Measurements from ENCODE around the gene RUNX2.

DNA sequence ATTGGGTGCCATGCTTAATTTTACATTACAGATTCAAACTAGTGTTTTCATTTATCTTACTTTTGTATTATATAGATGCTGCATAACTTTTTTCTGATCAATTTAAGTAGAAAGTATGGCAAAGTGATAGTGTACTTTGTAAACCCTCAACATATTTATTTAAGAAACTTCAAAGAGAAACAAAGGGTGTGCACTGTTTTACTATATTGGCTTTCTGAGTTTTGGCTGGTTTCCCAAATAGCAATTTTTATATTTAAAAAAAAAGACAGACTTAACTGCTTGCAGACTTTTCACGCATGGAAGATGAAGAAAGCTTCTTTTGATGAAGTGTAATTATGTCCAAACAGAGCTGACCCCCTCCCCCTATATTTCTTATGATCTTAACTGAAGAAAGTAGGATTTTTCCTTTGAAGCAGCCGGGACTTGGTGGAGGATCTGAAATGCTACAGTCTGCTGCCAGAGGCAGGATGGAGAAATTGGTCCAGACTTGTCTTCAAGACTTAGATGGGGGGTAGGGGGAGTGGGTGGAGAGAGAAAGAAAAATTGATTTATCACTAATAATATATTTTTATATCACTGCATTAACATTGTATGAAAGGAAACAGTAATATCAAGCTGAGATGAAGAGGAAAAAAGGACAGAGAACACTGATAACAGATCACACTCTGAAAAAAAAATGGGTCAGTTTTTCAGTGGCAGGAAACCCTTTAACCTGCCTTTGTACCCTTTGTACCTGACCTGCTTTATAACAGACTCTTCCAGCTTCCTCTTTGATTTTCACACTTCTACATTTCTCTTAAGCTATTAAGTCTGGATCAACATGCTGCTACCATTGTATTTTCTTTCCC is 105.6 kb downstream of the RUNX2 start:
- TF ChIP-seq, protein P1, sequence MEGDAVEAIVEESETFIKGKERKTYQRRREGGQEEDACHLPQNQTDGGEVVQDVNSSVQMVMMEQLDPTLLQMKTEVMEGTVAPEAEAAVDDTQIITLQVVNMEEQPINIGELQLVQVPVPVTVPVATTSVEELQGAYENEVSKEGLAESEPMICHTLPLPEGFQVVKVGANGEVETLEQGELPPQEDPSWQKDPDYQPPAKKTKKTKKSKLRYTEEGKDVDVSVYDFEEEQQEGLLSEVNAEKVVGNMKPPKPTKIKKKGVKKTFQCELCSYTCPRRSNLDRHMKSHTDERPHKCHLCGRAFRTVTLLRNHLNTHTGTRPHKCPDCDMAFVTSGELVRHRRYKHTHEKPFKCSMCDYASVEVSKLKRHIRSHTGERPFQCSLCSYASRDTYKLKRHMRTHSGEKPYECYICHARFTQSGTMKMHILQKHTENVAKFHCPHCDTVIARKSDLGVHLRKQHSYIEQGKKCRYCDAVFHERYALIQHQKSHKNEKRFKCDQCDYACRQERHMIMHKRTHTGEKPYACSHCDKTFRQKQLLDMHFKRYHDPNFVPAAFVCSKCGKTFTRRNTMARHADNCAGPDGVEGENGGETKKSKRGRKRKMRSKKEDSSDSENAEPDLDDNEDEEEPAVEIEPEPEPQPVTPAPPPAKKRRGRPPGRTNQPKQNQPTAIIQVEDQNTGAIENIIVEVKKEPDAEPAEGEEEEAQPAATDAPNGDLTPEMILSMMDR (IDR thresholded peaks at IDR 0.05) = no peak
- no peak for TF ChIP-seq POLR2A (IDR thresholded peaks at IDR 0.05)
- TF ChIP-seq POLR2AphosphoS5 (IDR thresholded peaks at IDR 0.05) = no peak
- no peak for TF ChIP-seq EP300 (IDR thresholded peaks at IDR 0.05)

Measured in stomach (tissue), 4 donors.